ENCODE data around the gene MAML2. TPM values are rescaled to one million over a fixed set of nuclear protein-coding genes. Genes with fewer than 3 reads are reported as not detected.

Gene MAML2
- total and polyA plus RNA-seq, 2 experiments from 2014 or later = 2.0 to 7.1 TPM

DNA sequence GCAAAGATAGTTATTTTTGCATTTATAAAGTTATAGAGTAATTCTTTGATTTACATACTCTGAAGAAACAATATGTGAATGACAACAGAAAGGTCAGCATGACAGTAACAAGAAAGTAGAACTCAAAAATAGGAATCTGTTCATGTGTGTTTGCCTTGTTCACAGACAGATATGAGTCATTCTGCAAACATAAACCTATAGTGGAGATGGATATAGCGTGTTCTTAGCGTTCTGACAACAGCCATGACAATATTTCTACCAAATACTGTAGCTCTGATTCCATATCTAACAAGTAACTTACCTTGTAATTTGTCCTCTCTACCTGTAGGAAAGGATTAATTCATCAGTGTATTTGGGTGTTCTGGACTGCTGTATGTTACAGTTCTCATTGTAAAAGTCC lies 210.6 kb downstream of the MAML2 start (continued):
- TF ChIP-seq ZNF462 (CRISPR knock-in tag; IDR thresholded peaks at IDR 0.05) = no peak
- no peak for TF ChIP-seq EZH2phosphoT487 (IDR thresholded peaks at IDR 0.05; ENCODE audit: unreplicated experiment)
- TF ChIP-seq, protein P1, sequence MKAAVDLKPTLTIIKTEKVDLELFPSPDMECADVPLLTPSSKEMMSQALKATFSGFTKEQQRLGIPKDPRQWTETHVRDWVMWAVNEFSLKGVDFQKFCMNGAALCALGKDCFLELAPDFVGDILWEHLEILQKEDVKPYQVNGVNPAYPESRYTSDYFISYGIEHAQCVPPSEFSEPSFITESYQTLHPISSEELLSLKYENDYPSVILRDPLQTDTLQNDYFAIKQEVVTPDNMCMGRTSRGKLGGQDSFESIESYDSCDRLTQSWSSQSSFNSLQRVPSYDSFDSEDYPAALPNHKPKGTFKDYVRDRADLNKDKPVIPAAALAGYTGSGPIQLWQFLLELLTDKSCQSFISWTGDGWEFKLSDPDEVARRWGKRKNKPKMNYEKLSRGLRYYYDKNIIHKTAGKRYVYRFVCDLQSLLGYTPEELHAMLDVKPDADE (IDR thresholded peaks at IDR 0.05) = no peak

DNA sequence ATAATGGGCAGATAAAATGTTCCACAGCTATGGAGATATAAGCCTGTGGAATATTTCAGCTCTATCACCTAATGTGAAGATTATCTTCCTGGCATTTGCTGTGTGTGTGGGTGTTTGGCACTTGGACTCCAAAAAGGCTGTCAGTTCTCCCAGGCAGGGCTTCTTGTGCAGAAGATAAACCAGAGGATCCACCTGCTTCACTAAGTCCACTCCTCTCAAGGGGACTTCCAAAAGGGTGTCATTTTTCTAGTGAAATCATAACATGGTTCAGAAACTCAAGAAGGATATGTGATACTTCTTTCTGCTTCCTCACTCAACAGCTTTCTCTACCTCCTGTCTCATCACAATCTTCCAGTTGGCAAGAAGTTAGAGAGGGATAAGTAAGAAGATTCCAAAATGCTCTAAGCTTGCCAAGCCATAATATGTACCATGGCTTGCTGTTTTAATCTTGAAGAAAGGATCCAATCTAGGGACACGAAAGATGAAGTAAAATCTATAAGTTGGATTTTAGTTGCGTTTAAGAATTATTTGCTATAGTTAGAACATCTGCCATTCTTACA lies 212.9 kb downstream of the MAML2 start:
- Mint-ChIP-seq H3K27ac (no peak overlapping the region), H3K27me3 (ENCODE audit: insufficient read depth, low read depth, poor library complexity) (peaks cover 4% of the 10 kb centered on the region), H3K4me3 (no peak overlapping the region)
- TF ChIP-seq CREB1 (CRISPR knock-in tag; IDR thresholded peaks at IDR 0.05; ENCODE audit: low read depth) (no peak), EZH2 (IDR thresholded peaks at IDR 0.05; ENCODE audit: low read depth, unreplicated experiment) (no peak), POLR2AphosphoS5 (IDR thresholded peaks at IDR 0.05; ENCODE audit: low read depth) (no peak), ZNF462 (CRISPR knock-in tag; IDR thresholded peaks at IDR 0.05) (no peak), EZH2phosphoT487 (IDR thresholded peaks at IDR 0.05; ENCODE audit: unreplicated experiment) (no peak)
- TF ChIP-seq, protein P1 (IDR thresholded peaks at IDR 0.05) = no peak

More for the DNA sequence above, 212.9 kb downstream of the MAML2 start:
- no peaks in the 10 kb centered on the region for H3K4me1 Mint-ChIP-seq
- Histone ChIP-seq H3K79me2 (replicated peaks; ENCODE audit: insufficient read depth) (no peaks in the 10 kb centered on the region), H3K27me3 (ENCODE audit: insufficient read depth) (no peaks in the 10 kb centered on the region), H3K4me2 (no peak overlapping the region), H3K27ac (ENCODE audit: low read depth) (no peak overlapping the region), H3K4me3 (no peak overlapping the region), H3K9me2 (ENCODE audit: insufficient read depth) (peaks cover 6% of the 10 kb centered on the region; the same call in 1 of the 2 replicates), H2AFZ (no peak overlapping the region), H3K4me1 (ENCODE audit: insufficient read depth) (no peaks in the 10 kb centered on the region), H3K36me3 (ENCODE audit: insufficient read depth) (no peaks in the 10 kb centered on the region), H4K20me1 (replicated peaks; ENCODE audit: insufficient read depth) (no peaks in the 10 kb centered on the region), H3F3A (replicated peaks; ENCODE audit: low read depth) (no peaks in the 10 kb centered on the region)
- DNase-seq (ENCODE audit: low spot score) (no peak), ATAC-seq (no peak)
- H3K36me3 Mint-ChIP-seq (ENCODE audit: low read depth) = no peaks in the 10 kb centered on the region
- H3K9me3 Mint-ChIP-seq = no peaks in the 10 kb centered on the region

Measured in GM23338 (cell line).